Renal cortex interstitium (tissue), 11 donors: ENCODE data around the gene JAZF1. TPM values are rescaled to one million over a fixed set of nuclear protein-coding genes. Genes with fewer than 3 reads are reported as not detected.
"Not testable (repeated sequence)": the region's sequence is repeated elsewhere in the genome, so short reads cannot be mapped to it uniquely, and the experiment has no call there.

Experiments
- DNase-seq, 11 donors: peaks; one replicate each; pipeline ENCODE4 v3.0.0-alpha.2; 2013; ENCODE audit warnings: low read depth in 9 of 11, low spot score in 4 of 11; ENCODE audit errors: extremely low read depth in 1 of 11
- polyA plus RNA-seq, 3 donors: library from polyadenylated mRNA; unstranded; fragments of 120-200 nt; gene quantifications; one replicate each; pipeline ENCODE4 v1.2.1, GENCODE V29; 2013; ENCODE audit not compliant: insufficient read length in 3 of 3

JAZF1 gene
- polyA plus RNA-seq, 3 donors: 11.2 to 14.4 (median 13.8) TPM

- no peak for DNase-seq
Measured at GRCh38 chr7:27945058-27945795, 235.4 kb downstream of the JAZF1 start.

GRCh38 chr7:27944643-27945042 is 236.0 kb downstream of the JAZF1 start:
- DNase-seq: no peak

- no peak for DNase-seq
Measured at GRCh38 chr7:27943241-27943640, 237.4 kb downstream of the JAZF1 start.

- DNase-seq: peak in 2 of 11 donors; percentile 45 to 50
Measured at GRCh38 chr7:27942711-27943110, 237.9 kb downstream of the JAZF1 start.

- no peak for DNase-seq
Measured at GRCh38 chr7:27941522-27941921, 239.1 kb downstream of the JAZF1 start.

GRCh38 chr7:27940341-27940740 is 240.3 kb downstream of the JAZF1 start:
- no peak for DNase-seq

GRCh38 chr7:27939893-27940292 is 240.7 kb downstream of the JAZF1 start:
- DNase-seq: no peak

GRCh38 chr7:27936768-27937102 is 243.9 kb downstream of the JAZF1 start:
- no peak for DNase-seq

- no peak for DNase-seq
Measured at GRCh38 chr7:27936047-27936767, 244.4 kb downstream of the JAZF1 start.

GRCh38 chr7:27933671-27934565 is 246.7 kb downstream of the JAZF1 start:
- DNase-seq: no peak

- DNase-seq: no peak
Measured at GRCh38 chr7:27930910-27931476, 249.6 kb downstream of the JAZF1 start.

- DNase-seq: no peak
Measured at GRCh38 chr7:27929127-27929526, 251.5 kb downstream of the JAZF1 start.

GRCh38 chr7:27928001-27928400 is 252.6 kb downstream of the JAZF1 start:
- DNase-seq: no peak

- DNase-seq: no peak
Measured at GRCh38 chr7:27925573-27926201, 254.9 kb downstream of the JAZF1 start.

- no peak for DNase-seq
Measured at GRCh38 chr7:27923642-27923980, 257.0 kb downstream of the JAZF1 start.

GRCh38 chr7:27922907-27923641 is 257.5 kb downstream of the JAZF1 start:
- DNase-seq: no peak

- not testable (repeated sequence) for DNase-seq
Measured at GRCh38 chr7:27922389-27922788, 258.2 kb downstream of the JAZF1 start.

- peak; percentile 60 to 89 (median 70) for DNase-seq
Measured at GRCh38 chr7:27921081-27921836, 259.3 kb downstream of the JAZF1 start.
